GM18867 (cell line): ENCODE data around the gene MFAP2.
A peak's percentile ranks its signal among the peaks of the same experiment; 100 is the strongest.

Experiments
- ATAC-seq: cut with Tn5 transposase; IDR thresholded peaks from one replicate; pipeline ENCODE4 v1.9.1; 2021; ENCODE audit warnings: mild to moderate bottlenecking, moderate library complexity; ENCODE audit not compliant: unreplicated experiment

Gene MFAP2

GRCh38 chr1:16980473-16981268, at the start of gene MFAP2:
Gene MFAP2 (minus strand): TSS chr1:16980620. CDS start chr1:16978273, 2,347 bp downstream.
- no peak for ATAC-seq

GRCh38 chr1:17030206-17030605, 49.8 kb upstream of the MFAP2 start:
- no peak for ATAC-seq

GRCh38 chr1:17028662-17029188, 48.3 kb upstream of the MFAP2 start:
- no peak for ATAC-seq

- ATAC-seq: no peak
These were observed 47.5 kb upstream of the MFAP2 start for GRCh38 chr1:17027900-17028299.

GRCh38 chr1:17027403-17027802, 47.0 kb upstream of the MFAP2 start:
- no peak for ATAC-seq

GRCh38 chr1:17024721-17025120, 44.3 kb upstream of the MFAP2 start:
- no peak for ATAC-seq

GRCh38 chr1:17023573-17023972, 43.2 kb upstream of the MFAP2 start:
- no peak for ATAC-seq

- ATAC-seq: no peak
These were observed 42.7 kb upstream of the MFAP2 start for GRCh38 chr1:17023102-17023501.

GRCh38 chr1:17021896-17022295, 41.5 kb upstream of the MFAP2 start:
- ATAC-seq: no peak

GRCh38 chr1:17020502-17020901, 40.1 kb upstream of the MFAP2 start:
- ATAC-seq: no peak

GRCh38 chr1:17018849-17019248, 38.4 kb upstream of the MFAP2 start:
- peak; percentile 50 for ATAC-seq

GRCh38 chr1:17017435-17017834, 37.0 kb upstream of the MFAP2 start:
- ATAC-seq: no peak

- ATAC-seq: no peak
These were observed 35.9 kb upstream of the MFAP2 start for GRCh38 chr1:17016317-17016661.

- no peak for ATAC-seq
These were observed 34.5 kb upstream of the MFAP2 start for GRCh38 chr1:17014671-17015567.

GRCh38 chr1:17013491-17014320, 33.3 kb upstream of the MFAP2 start:
- ATAC-seq: no peak

- ATAC-seq: no peak
These were observed 32.5 kb upstream of the MFAP2 start for GRCh38 chr1:17012775-17013490.

- ATAC-seq: peak; percentile 95
These were observed 31.3 kb upstream of the MFAP2 start, which contains the start of gene ATP13A2 for GRCh38 chr1:17011439-17012307. Gene ATP13A2 (minus strand): TSS chr1:17011928. CDS start chr1:17011738, 190 bp downstream.

- ATAC-seq: no peak
These were observed 30.6 kb upstream of the MFAP2 start for GRCh38 chr1:17011092-17011438.

- no peak for ATAC-seq
These were observed 29.3 kb upstream of the MFAP2 start for GRCh38 chr1:17009706-17010105.
